Measurements from ENCODE around the gene EGFL8. TPM values are rescaled to one million over a fixed set of nuclear protein-coding genes. Genes with fewer than 3 reads are reported as not detected.
"Not testable (repeated sequence)": the region's sequence is repeated elsewhere in the genome, so short reads cannot be mapped to it uniquely, and the experiment has no call there.

Gene EGFL8
- total and polyA plus RNA-seq, 4 donors, result 1.8 to 8.2 (median 1.9) TPM

- H3K27ac ChIP-seq (ENCODE audit: low read depth in 1 of 2, low read length in 2 of 2), result no peak overlapping the region
- 59% methylated on average over 1 of the region's 1 CpG for WGBS
- TF ChIP-seq FOXA1 (IDR thresholded peaks at IDR 0.05) (no peak), MAX (IDR thresholded peaks at IDR 0.05) (no peak), EGR1 (IDR thresholded peaks at IDR 0.05; ENCODE audit: low read depth in 2 of 2) (no peak), FOXA2 (IDR thresholded peaks at IDR 0.05) (no peak), HNF4A (conservative IDR thresholded peaks at IDR 0.05) (no peak), SP1 (IDR thresholded peaks at IDR 0.05) (peak; percentile 37), ZBTB33 (IDR thresholded peaks at IDR 0.05) (no peak), RXRA (IDR thresholded peaks at IDR 0.05) (peak in 1 of 2 donors; percentile 41), YY1 (IDR thresholded peaks at IDR 0.05) (no peak), RAD21 (IDR thresholded peaks at IDR 0.05) (no peak), JUND (IDR thresholded peaks at IDR 0.05) (no peak), HNF4G (IDR thresholded peaks at IDR 0.05) (no peak), NR2F2 (IDR thresholded peaks at IDR 0.05) (no peak), TAF1 (conservative IDR thresholded peaks at IDR 0.05) (no peak), GABPA (IDR thresholded peaks at IDR 0.05 in 1 of 2, conservative IDR thresholded peaks at IDR 0.05 in 1 of 2) (no peak), REST (IDR thresholded peaks at IDR 0.05) (no peak)
- no peak for DNase-seq (ENCODE audit: low spot score)
- no peaks in the 10 kb centered on the region for H3K4me1 ChIP-seq (ENCODE audit: control insufficient read depth in 4 of 4, insufficient read depth in 4 of 4, low read length in 3 of 4)
- no peaks in the 10 kb centered on the region for H3K36me3 ChIP-seq (ENCODE audit: control insufficient read depth in 4 of 4, insufficient read depth in 3 of 4, low read depth in 1 of 4, low read length in 3 of 4)
- no peaks in the 10 kb centered on the region for H3K27me3 ChIP-seq (ENCODE audit: control insufficient read depth in 4 of 4, insufficient read depth in 4 of 4, low read length in 3 of 4)
- no peak overlapping the region for H3K9ac ChIP-seq (ENCODE audit: low read depth in 1 of 2, low read length in 2 of 2)
- no peaks in the 10 kb centered on the region for H3K9me3 ChIP-seq (ENCODE audit: control insufficient read depth in 4 of 4, low read length in 3 of 4)
- no peak overlapping the region for H3K4me3 ChIP-seq (ENCODE audit: low read depth in 1 of 3, low read length in 3 of 3)
These were observed 44.6 kb downstream of the EGFL8 start for GRCh38 chr6:32208996-32209395.

GRCh38 chr6:32210191-32210601 lies 45.8 kb downstream of the EGFL8 start:
- 77% methylated on average over 5 of the region's 5 CpGs for WGBS
- Histone ChIP-seq H3K4me3 (ENCODE audit: low read depth in 1 of 3, low read length in 3 of 3) (no peak overlapping the region), H3K36me3 (ENCODE audit: control insufficient read depth in 4 of 4, insufficient read depth in 3 of 4, low read depth in 1 of 4, low read length in 3 of 4) (no peaks in the 10 kb centered on the region), H3K27me3 (ENCODE audit: control insufficient read depth in 4 of 4, insufficient read depth in 4 of 4, low read length in 3 of 4) (no peaks in the 10 kb centered on the region), H3K9me3 (ENCODE audit: control insufficient read depth in 4 of 4, low read length in 3 of 4) (no peaks in the 10 kb centered on the region), H3K4me1 (ENCODE audit: control insufficient read depth in 4 of 4, insufficient read depth in 4 of 4, low read length in 3 of 4) (no peaks in the 10 kb centered on the region), H3K9ac (ENCODE audit: low read depth in 1 of 2, low read length in 2 of 2) (no peak overlapping the region), H3K27ac (ENCODE audit: low read depth in 1 of 2, low read length in 2 of 2) (no peak overlapping the region)
- no peak for TF ChIP-seq SP1 (IDR thresholded peaks at IDR 0.05)
- no peak for TF ChIP-seq FOXA2 (IDR thresholded peaks at IDR 0.05)
- no peak for TF ChIP-seq HNF4A (conservative IDR thresholded peaks at IDR 0.05)
- no peak for TF ChIP-seq JUND (IDR thresholded peaks at IDR 0.05)
- DNase-seq (ENCODE audit: low spot score), result no peak

- not testable (repeated sequence) for H3K27ac ChIP-seq (ENCODE audit: low read depth in 1 of 2, low read length in 2 of 2); DNase-seq (ENCODE audit: low spot score); H3K9me3 ChIP-seq (ENCODE audit: control insufficient read depth in 4 of 4, low read length in 3 of 4); H3K4me3 ChIP-seq (ENCODE audit: low read depth in 1 of 3, low read length in 3 of 3); H3K9ac ChIP-seq (ENCODE audit: low read depth in 1 of 2, low read length in 2 of 2); H3K36me3 ChIP-seq (ENCODE audit: control insufficient read depth in 4 of 4, insufficient read depth in 3 of 4, low read depth in 1 of 4, low read length in 3 of 4); H3K27me3 ChIP-seq (ENCODE audit: control insufficient read depth in 4 of 4, insufficient read depth in 4 of 4, low read length in 3 of 4); H3K4me1 ChIP-seq (ENCODE audit: control insufficient read depth in 4 of 4, insufficient read depth in 4 of 4, low read length in 3 of 4)
- WGBS, result 83% methylated on average over 4 of the region's 4 CpGs
These were observed 47.0 kb downstream of the EGFL8 start for GRCh38 chr6:32211432-32211831.
